ENCODE data around the gene PARD3. TPM values are rescaled to one million over a fixed set of nuclear protein-coding genes. Genes with fewer than 3 reads are reported as not detected.
A peak's percentile ranks its signal among the peaks of the same experiment; 100 is the strongest.
"Not testable (repeated sequence)": the region's sequence is repeated elsewhere in the genome, so short reads cannot be mapped to it uniquely, and the experiment has no call there.

PARD3 gene
- total RNA-seq, 3 donors from 2014 or later (not counting 1 experiment from before 2014, with no cell fraction given), result 0.14 to 0.49 (median 0.38) TPM

GRCh38 chr10:34352599-34353204 lies 462.4 kb downstream of the PARD3 start:
- H3K9me3 Mint-ChIP-seq; H3K27me3 Mint-ChIP-seq (ENCODE audit: low read depth in 2 of 2); H3K27ac ChIP-seq (ENCODE audit: low read length); H3K27me3 ChIP-seq (ENCODE audit: control insufficient read depth, insufficient read depth, low read length); H3K4me3 Mint-ChIP-seq; H3K36me3 ChIP-seq (ENCODE audit: control insufficient read depth, insufficient read depth, low read length); H3K36me3 Mint-ChIP-seq; intact Hi-C loops (cut with micrococcal nuclease); H3K9me3 ChIP-seq (ENCODE audit: control insufficient read depth, insufficient read depth, low read length); DNase-seq; H3K4me1 ChIP-seq (ENCODE audit: control insufficient read depth, insufficient read depth, low read length); H3K4me3 ChIP-seq (ENCODE audit: low read length); H3K27ac Mint-ChIP-seq; ATAC-seq: not testable (repeated sequence)
- H3K4me1 Mint-ChIP-seq, result peaks cover 9 to 15% of the 10 kb centered on the region in 2 donors
- WGBS (ENCODE audit: insufficient coverage), result 95% methylated on average over 43 of the region's 45 CpGs

GRCh38 chr10:34351161-34351560 lies 463.9 kb downstream of the PARD3 start:
- Histone ChIP-seq H3K4me3 (ENCODE audit: low read length) (no peak overlapping the region), H3K4me1 (ENCODE audit: control insufficient read depth, insufficient read depth, low read length) (peaks cover 3% of the 10 kb centered on the region), H3K27ac (ENCODE audit: low read length) (no peak overlapping the region), H3K27me3 (ENCODE audit: control insufficient read depth, insufficient read depth, low read length) (no peaks in the 10 kb centered on the region), H3K9me3 (ENCODE audit: control insufficient read depth, insufficient read depth, low read length) (no peaks in the 10 kb centered on the region), H3K36me3 (ENCODE audit: control insufficient read depth, insufficient read depth, low read length) (no peaks in the 10 kb centered on the region)
- ATAC-seq (no peak), DNase-seq (no peak)
- no peak for TF ChIP-seq CTCF (IDR thresholded peaks at IDR 0.05)
- intact Hi-C loops (cut with micrococcal nuclease), result no loop called here
- Mint-ChIP-seq H3K36me3 (no peaks in the 10 kb centered on the region), H3K4me3 (no peak overlapping the region), H3K4me1 (peaks cover 9 to 15% of the 10 kb centered on the region in 2 donors), H3K27ac (peak overlapping the region in 1 of 2 donors; percentile 50), H3K27me3 (ENCODE audit: low read depth in 2 of 2) (peaks cover 0 to 5% of the 10 kb centered on the region in 2 donors), H3K9me3 (no peaks in the 10 kb centered on the region)
- 100% methylated on average over 1 of the region's 3 CpGs for WGBS (ENCODE audit: insufficient coverage)

- Histone ChIP-seq H3K4me3 (ENCODE audit: low read length) (no peak overlapping the region), H3K4me1 (ENCODE audit: control insufficient read depth, insufficient read depth, low read length) (peaks cover 3% of the 10 kb centered on the region), H3K27ac (ENCODE audit: low read length) (no peak overlapping the region), H3K27me3 (ENCODE audit: control insufficient read depth, insufficient read depth, low read length) (no peaks in the 10 kb centered on the region), H3K9me3 (ENCODE audit: control insufficient read depth, insufficient read depth, low read length) (no peaks in the 10 kb centered on the region), H3K36me3 (ENCODE audit: control insufficient read depth, insufficient read depth, low read length) (no peaks in the 10 kb centered on the region)
- peak; percentile 23 to 42 for DNase-seq
- no peaks in the 10 kb centered on the region for H3K9me3 Mint-ChIP-seq
- WGBS (ENCODE audit: insufficient coverage), result 56% methylated on average over 3 of the region's 7 CpGs
- H3K4me1 Mint-ChIP-seq, result peaks cover 9 to 15% of the 10 kb centered on the region in 2 donors
- H3K4me3 Mint-ChIP-seq, result peak overlapping the region; percentile 68
- intact Hi-C loops (cut with micrococcal nuclease), result no loop called here
- peaks cover 0 to 13% of the 10 kb centered on the region in 2 donors for H3K27me3 Mint-ChIP-seq (ENCODE audit: low read depth in 2 of 2)
- peak overlapping the region; percentile 77 to 88 for H3K27ac Mint-ChIP-seq
- ATAC-seq, result peak; percentile 97 to 100 (median 98)
- no peak for TF ChIP-seq CTCF (IDR thresholded peaks at IDR 0.05)
- H3K36me3 Mint-ChIP-seq, result no peaks in the 10 kb centered on the region
Observed at GRCh38 chr10:34348917-34349485, 466.1 kb downstream of the PARD3 start.

- H3K4me3 ChIP-seq (ENCODE audit: low read length), result no peak overlapping the region
- Mint-ChIP-seq H3K27me3 (ENCODE audit: low read depth in 2 of 2) (peaks cover 0 to 13% of the 10 kb centered on the region in 2 donors), H3K27ac (peak overlapping the region in 1 of 2 donors; percentile 88), H3K9me3 (no peaks in the 10 kb centered on the region), H3K4me3 (peak overlapping the region; percentile 64), H3K4me1 (peaks cover 9 to 15% of the 10 kb centered on the region in 2 donors), H3K36me3 (no peaks in the 10 kb centered on the region)
- no peaks in the 10 kb centered on the region for H3K27me3 ChIP-seq (ENCODE audit: control insufficient read depth, insufficient read depth, low read length)
- whole genome bisulfite sequencing (ENCODE audit: insufficient coverage), result 87% methylated on average over 4 of the region's 6 CpGs
- no peaks in the 10 kb centered on the region for H3K36me3 ChIP-seq (ENCODE audit: control insufficient read depth, insufficient read depth, low read length)
- peaks cover 3% of the 10 kb centered on the region for H3K4me1 ChIP-seq (ENCODE audit: control insufficient read depth, insufficient read depth, low read length)
- TF ChIP-seq CTCF (IDR thresholded peaks at IDR 0.05), result no peak
- no peak overlapping the region for H3K27ac ChIP-seq (ENCODE audit: low read length)
- ATAC-seq (no peak), DNase-seq (no peak)
- intact Hi-C loops (cut with micrococcal nuclease), result no loop called here
- no peaks in the 10 kb centered on the region for H3K9me3 ChIP-seq (ENCODE audit: control insufficient read depth, insufficient read depth, low read length)
Observed at GRCh38 chr10:34348021-34348420, 467.1 kb downstream of the PARD3 start.
